Activated CD4-positive, alpha-beta memory T cell treated with anti-CD3 and anti-CD28 coated beads for 36 hours (primary cell): ENCODE data around the gene BMP5. TPM values are rescaled to one million over a fixed set of nuclear protein-coding genes. Genes with fewer than 3 reads are reported as not detected.
"Not testable (repeated sequence)": the region's sequence is repeated elsewhere in the genome, so short reads cannot be mapped to it uniquely, and the experiment has no call there.

Experiments
- CTCF ChIA-PET: fragments of 350-600 bp; sonication (Branson Sonifier 250); formaldehyde crosslinking; loops from one replicate; lab custom pipeline; 2021; ENCODE audit warnings: antibody characterized with exemption, inconsistent platforms; lab: Charles Lee
- POLR2A ChIA-PET: fragments of 350-600 bp; sonication (Branson Sonifier 250); formaldehyde crosslinking; loops from one replicate; lab custom pipeline; 2021; ENCODE audit warnings: antibody characterized with exemption; lab: Charles Lee
- DNase-seq: peaks from one replicate; pipeline ENCODE4 v3.0.0-alpha.2; 2020
- H3K27ac Mint-ChIP-seq: one replicate; pipeline ENCODE4 v1.8.0; 2021; ENCODE audit warnings: mixed read lengths
- H3K27me3 Mint-ChIP-seq: one replicate; pipeline ENCODE4 v1.8.0; 2021; ENCODE audit warnings: mixed read lengths
- H3K36me3 Mint-ChIP-seq: one replicate; pipeline ENCODE4 v1.8.0; 2021; ENCODE audit warnings: mixed read lengths
- H3K4me1 Mint-ChIP-seq: one replicate; pipeline ENCODE4 v1.8.0; 2021; ENCODE audit warnings: low read depth, mixed read lengths
- H3K4me3 Mint-ChIP-seq: one replicate; pipeline ENCODE4 v1.8.0; 2021; ENCODE audit warnings: mild to moderate bottlenecking, mixed read lengths
- H3K9me3 Mint-ChIP-seq: one replicate; pipeline ENCODE4 v1.8.0; 2021; ENCODE audit warnings: mixed read lengths
- intact Hi-C: fragments of 100-400 bp; cut with micrococcal nuclease; formaldehyde crosslinking; loops from one replicate; pipeline ENCODE4 v1.15.1; 2023
- total RNA-seq, 2 experiments: library from RNA; stranded (reverse); gene quantifications; one replicate each; pipeline ENCODE4 v1.2.3, GENCODE V29; 2021

Gene BMP5
- total RNA-seq = not detected

- intact Hi-C loops = no loop called here
- ChIA-PET POLR2A (no interaction called here), CTCF (no interaction called here)
- Mint-ChIP-seq H3K4me3 (no peak within 1 kb of the TSS), H3K36me3 (no peaks in the 10 kb centered on the region), H3K27me3 (no peaks in the 10 kb centered on the region), H3K9me3 (peaks cover 3% of the 10 kb centered on the region), H3K27ac (no peak within 1 kb of the TSS), H3K4me1 (no peaks in the 10 kb centered on the region)
- DNase-seq = no peak
Measured at GRCh38 chr6:55875400-55875799, at the start of gene BMP5. BMP5 (minus strand) TSS chr6:55875590; CDS start chr6:55874865, 725 bp downstream.

- H3K27ac Mint-ChIP-seq = no peak overlapping the region
- peaks cover 13% of the 10 kb centered on the region for H3K9me3 Mint-ChIP-seq
- H3K4me3 Mint-ChIP-seq = no peak overlapping the region
- H3K36me3 Mint-ChIP-seq = no peaks in the 10 kb centered on the region
- H3K4me1 Mint-ChIP-seq = no peaks in the 10 kb centered on the region
- H3K27me3 Mint-ChIP-seq = no peaks in the 10 kb centered on the region
- ChIA-PET CTCF (no interaction called here), POLR2A (no interaction called here)
- intact Hi-C loops = no loop called here
- no peak for DNase-seq
Measured at GRCh38 chr6:55922406-55922805, 47.0 kb upstream of the BMP5 start.

- intact Hi-C loops = no loop called here
- ChIA-PET POLR2A (no interaction called here), CTCF (no interaction called here)
- Mint-ChIP-seq H3K4me3 (no peak overlapping the region), H3K27me3 (no peaks in the 10 kb centered on the region), H3K27ac (no peak overlapping the region), H3K9me3 (peaks cover 13% of the 10 kb centered on the region), H3K36me3 (no peaks in the 10 kb centered on the region), H3K4me1 (no peaks in the 10 kb centered on the region)
- DNase-seq = no peak
Measured at GRCh38 chr6:55919716-55920308, 44.4 kb upstream of the BMP5 start.

GRCh38 chr6:55918639-55919038 is 43.2 kb upstream of the BMP5 start:
- no peak for DNase-seq
- CTCF ChIA-PET = no interaction called here
- no peak overlapping the region for H3K27ac Mint-ChIP-seq
- H3K4me3 Mint-ChIP-seq = no peak overlapping the region
- H3K9me3 Mint-ChIP-seq = peaks cover 10% of the 10 kb centered on the region
- POLR2A ChIA-PET = no interaction called here
- no peaks in the 10 kb centered on the region for H3K27me3 Mint-ChIP-seq
- intact Hi-C loops = no loop called here
- H3K4me1 Mint-ChIP-seq = no peaks in the 10 kb centered on the region
- H3K36me3 Mint-ChIP-seq = no peaks in the 10 kb centered on the region

- intact Hi-C loops = no loop called here
- POLR2A ChIA-PET = no interaction called here
- CTCF ChIA-PET = no interaction called here
- peaks cover 10% of the 10 kb centered on the region for H3K9me3 Mint-ChIP-seq
- H3K36me3 Mint-ChIP-seq = no peaks in the 10 kb centered on the region
- no peak overlapping the region for H3K4me3 Mint-ChIP-seq
- no peaks in the 10 kb centered on the region for H3K4me1 Mint-ChIP-seq
- H3K27me3 Mint-ChIP-seq = no peaks in the 10 kb centered on the region
- no peak for DNase-seq
- no peak overlapping the region for H3K27ac Mint-ChIP-seq
Measured at GRCh38 chr6:55917751-55918415, 42.5 kb upstream of the BMP5 start.

GRCh38 chr6:55916188-55916587 is 40.8 kb upstream of the BMP5 start:
- intact Hi-C loops = no loop called here
- ChIA-PET CTCF (no interaction called here), POLR2A (no interaction called here)
- Mint-ChIP-seq H3K4me3 (no peak overlapping the region), H3K36me3 (no peaks in the 10 kb centered on the region), H3K27me3 (no peaks in the 10 kb centered on the region), H3K27ac (no peak overlapping the region), H3K4me1 (no peaks in the 10 kb centered on the region), H3K9me3 (peaks cover 9% of the 10 kb centered on the region)
- no peak for DNase-seq

GRCh38 chr6:55913228-55914195 is 38.1 kb upstream of the BMP5 start:
- Mint-ChIP-seq H3K27ac (no peak overlapping the region), H3K9me3 (peaks cover 5% of the 10 kb centered on the region), H3K4me1 (no peaks in the 10 kb centered on the region), H3K27me3 (no peaks in the 10 kb centered on the region), H3K4me3 (no peak overlapping the region), H3K36me3 (no peaks in the 10 kb centered on the region)
- DNase-seq = no peak
- intact Hi-C loops = no loop called here
- CTCF ChIA-PET = interaction anchor here (0.7 kb wide), 1 partner anchor 8 kb away, joined by 3 read pairs; no protein-coding TSS in a partner anchor
- POLR2A ChIA-PET = no interaction called here

- H3K9me3 Mint-ChIP-seq, DNase-seq, H3K4me1 Mint-ChIP-seq, H3K4me3 Mint-ChIP-seq, H3K27me3 Mint-ChIP-seq, CTCF ChIA-PET, POLR2A ChIA-PET, H3K27ac Mint-ChIP-seq, H3K36me3 Mint-ChIP-seq, intact Hi-C loops: not testable (repeated sequence)
Measured at GRCh38 chr6:55910466-55910865, 35.1 kb upstream of the BMP5 start.

- H3K9me3 Mint-ChIP-seq, intact Hi-C loops, CTCF ChIA-PET, H3K4me3 Mint-ChIP-seq, POLR2A ChIA-PET, H3K27ac Mint-ChIP-seq, H3K27me3 Mint-ChIP-seq, H3K4me1 Mint-ChIP-seq, H3K36me3 Mint-ChIP-seq, DNase-seq: not testable (repeated sequence)
Measured at GRCh38 chr6:55909911-55910310, 34.5 kb upstream of the BMP5 start.

- Mint-ChIP-seq H3K27ac (no peak overlapping the region), H3K4me1 (no peaks in the 10 kb centered on the region), H3K4me3 (no peak overlapping the region), H3K36me3 (no peaks in the 10 kb centered on the region), H3K27me3 (no peaks in the 10 kb centered on the region), H3K9me3 (peaks cover 10% of the 10 kb centered on the region)
- ChIA-PET POLR2A (no interaction called here), CTCF (no interaction called here)
- intact Hi-C loops = no loop called here
- DNase-seq = no peak
Measured at GRCh38 chr6:55902796-55903195, 27.4 kb upstream of the BMP5 start.

- POLR2A ChIA-PET = no interaction called here
- intact Hi-C loops = no loop called here
- Mint-ChIP-seq H3K4me3 (no peak overlapping the region), H3K27me3 (no peaks in the 10 kb centered on the region), H3K4me1 (no peaks in the 10 kb centered on the region), H3K9me3 (peaks cover 10% of the 10 kb centered on the region), H3K36me3 (no peaks in the 10 kb centered on the region), H3K27ac (no peak overlapping the region)
- DNase-seq = no peak
- CTCF ChIA-PET = no interaction called here
Measured at GRCh38 chr6:55901765-55902270, 26.4 kb upstream of the BMP5 start.

GRCh38 chr6:55898342-55898741 is 23.0 kb upstream of the BMP5 start:
- no peaks in the 10 kb centered on the region for H3K36me3 Mint-ChIP-seq
- no peak for DNase-seq
- peaks cover 11% of the 10 kb centered on the region for H3K9me3 Mint-ChIP-seq
- H3K4me3 Mint-ChIP-seq = no peak overlapping the region
- H3K4me1 Mint-ChIP-seq = no peaks in the 10 kb centered on the region
- no peaks in the 10 kb centered on the region for H3K27me3 Mint-ChIP-seq
- CTCF ChIA-PET = no interaction called here
- no peak overlapping the region for H3K27ac Mint-ChIP-seq
- intact Hi-C loops = no loop called here
- POLR2A ChIA-PET = no interaction called here
